Tibial nerve (tissue), 4 donors: ENCODE measurements around the gene PLAC8.

Experiments used
- CTCF ChIP-seq, 5 experiments: fragments of 200-600 bp in 3 of 5; fragments of 450-650 bp in 2 of 5; sonication (generic) in 3 of 5; IDR thresholded peaks; one replicate each; pipeline ENCODE4 v1.5.1; 2016 to 2019; ENCODE audit warnings: antibody characterized with exemption in 5 of 5, mild to moderate bottlenecking in 3 of 5, moderate library complexity in 2 of 5
- EP300 ChIP-seq, 2 donors: sonication (generic); formaldehyde crosslinking; IDR thresholded peaks; one replicate each; pipeline ENCODE4 v1.6.1; 2017; ENCODE audit warnings: antibody characterized with exemption in 2 of 2, mild to moderate bottlenecking in 1 of 2
- POLR2A ChIP-seq, 2 donors: fragments of 450-650 bp; IDR thresholded peaks; one replicate each; pipeline ENCODE4 v1.6.1; 2017; ENCODE audit warnings: antibody characterized with exemption in 2 of 2, mild to moderate bottlenecking in 2 of 2, moderate library complexity in 2 of 2

GRCh38 chr4:83071116-83071515 is 43.4 kb downstream of the PLAC8 start:
- TF ChIP-seq CTCF (IDR thresholded peaks at IDR 0.05) (no peak), EP300 (IDR thresholded peaks at IDR 0.05) (no peak), POLR2A (IDR thresholded peaks at IDR 0.05) (no peak)
